ENCODE measurements around the gene RCBTB2. TPM values are rescaled to one million over a fixed set of nuclear protein-coding genes. Genes with fewer than 3 reads are reported as not detected.

RCBTB2 gene
- total RNA-seq, 1 donor from 2014 or later = 20.8 TPM

- DNase-seq (ENCODE audit: low read depth) = peak; percentile 39
Measured at GRCh38 chr13:48531416-48532255, 1.2 kb downstream of the RCBTB2 start.

DNA sequence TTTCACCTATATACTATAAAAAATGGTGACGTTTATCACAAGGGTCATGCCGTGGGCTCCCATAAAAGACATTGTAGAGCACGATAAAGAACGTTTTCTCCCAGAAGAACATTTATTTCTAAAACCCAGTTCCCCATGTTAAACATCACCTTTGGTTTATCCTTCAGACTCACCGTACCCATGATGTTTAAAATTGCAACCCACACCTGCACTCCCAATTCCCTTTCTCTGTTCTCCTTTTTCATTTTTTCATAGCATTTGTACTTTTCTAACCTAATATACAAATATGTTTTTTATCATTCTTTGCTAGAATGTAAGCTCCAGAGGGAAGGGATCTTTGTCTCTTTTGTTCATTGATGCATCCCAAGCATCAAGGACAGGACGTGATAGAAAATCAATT, 2.0 kb downstream of the RCBTB2 start:
- DNase-seq (ENCODE audit: low read depth) = no peak

DNA sequence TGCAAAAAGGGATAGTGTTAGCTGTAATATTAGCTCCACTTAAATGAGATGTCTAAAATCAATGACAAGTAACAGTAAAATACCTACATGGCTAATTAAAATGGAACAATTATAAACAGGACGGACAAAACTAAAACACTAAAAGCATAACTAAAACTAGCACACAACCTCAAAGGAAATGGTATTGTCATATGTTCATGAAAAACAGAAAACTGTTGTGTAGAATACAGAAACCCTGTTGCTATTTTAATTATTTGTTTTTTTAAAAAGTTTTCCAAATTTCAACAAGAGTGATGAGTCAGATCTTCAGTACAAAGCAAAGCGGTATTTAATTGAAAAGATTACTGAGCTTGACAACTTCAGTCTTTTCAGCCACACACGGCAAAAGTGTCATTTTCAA, 4.2 kb downstream of the RCBTB2 start:
- no peak for DNase-seq (ENCODE audit: low read depth)

DNA sequence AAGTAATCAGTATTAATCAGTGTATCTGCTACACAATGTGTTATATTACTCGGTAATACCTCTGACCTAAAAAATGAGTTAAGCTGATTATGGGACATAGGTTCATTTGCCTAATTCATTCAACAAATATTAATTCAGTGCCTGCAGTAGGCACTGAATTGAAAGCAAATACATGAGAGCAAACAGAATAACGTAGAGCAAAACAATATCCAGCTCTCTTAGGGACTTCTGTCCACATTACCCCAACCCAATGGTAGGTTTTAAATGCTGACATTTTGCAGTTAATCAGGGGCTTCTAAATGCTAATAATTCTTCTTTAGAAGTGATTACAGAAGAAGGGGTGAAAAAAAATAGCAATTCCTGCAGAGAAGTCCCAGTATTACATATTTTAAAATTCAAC, 4.9 kb downstream of the RCBTB2 start:
- DNase-seq (ENCODE audit: low read depth) = no peak

DNA sequence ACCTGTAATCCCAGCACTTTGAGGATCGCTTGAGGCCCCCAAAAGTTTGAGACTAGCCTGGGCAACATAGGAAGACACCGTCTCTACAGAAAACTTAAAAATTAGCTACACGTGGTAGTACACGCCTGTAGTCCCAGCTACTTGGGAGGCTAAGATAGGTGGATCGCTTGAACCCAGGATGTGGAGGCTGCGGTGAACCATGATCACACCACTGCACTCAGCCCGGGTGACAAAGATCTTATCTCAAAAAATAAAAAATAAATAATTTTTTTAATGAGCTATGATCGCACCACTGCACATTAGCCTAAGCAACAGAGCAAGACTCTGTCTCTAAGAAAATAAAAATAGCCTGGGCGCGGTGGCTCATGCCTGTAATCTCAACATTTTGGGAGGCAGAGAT, 6.6 kb downstream of the RCBTB2 start:
- no peak for DNase-seq (ENCODE audit: low read depth)

DNA sequence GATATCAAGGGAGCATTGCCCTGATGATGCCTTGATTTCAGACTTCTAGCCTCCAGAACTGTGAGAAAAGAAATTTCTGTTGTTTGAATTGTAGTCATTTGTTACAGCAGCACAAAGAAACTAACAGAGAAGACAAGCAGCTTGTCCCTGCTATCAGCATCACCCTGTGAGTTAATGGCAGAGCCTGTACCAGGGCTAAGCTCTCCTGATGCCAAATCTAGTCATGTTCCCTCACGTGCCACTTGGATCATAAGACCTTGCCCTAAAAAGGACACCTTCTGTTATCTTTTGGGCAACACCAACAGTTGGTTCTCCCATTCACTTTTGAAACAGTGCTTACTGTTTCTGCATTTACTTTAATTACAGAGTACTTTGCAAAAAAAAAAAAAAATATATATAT, 14.8 kb downstream of the RCBTB2 start:
- DNase-seq (ENCODE audit: low read depth) = no peak

DNA sequence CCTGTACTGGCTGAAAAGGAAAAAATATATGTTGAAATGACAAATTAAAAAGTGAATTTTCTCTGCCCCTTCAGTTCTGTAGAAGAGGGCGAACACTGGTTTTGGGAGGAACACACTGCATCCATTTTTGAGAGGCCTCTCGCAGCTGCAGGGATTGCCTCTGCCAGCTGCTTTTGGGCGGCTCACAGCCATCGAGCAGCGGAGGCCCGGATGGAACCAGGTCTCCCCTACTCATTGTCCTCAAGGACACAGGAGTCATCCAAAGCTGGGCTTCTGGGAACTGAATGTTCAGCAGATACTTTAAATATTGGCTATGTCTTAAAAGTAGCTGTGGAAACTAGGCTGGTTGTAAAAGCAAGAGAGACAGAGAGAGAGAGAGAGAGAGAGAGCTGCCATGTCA, 17.1 kb downstream of the RCBTB2 start:
- DNase-seq (ENCODE audit: low read depth) = no peak

DNA sequence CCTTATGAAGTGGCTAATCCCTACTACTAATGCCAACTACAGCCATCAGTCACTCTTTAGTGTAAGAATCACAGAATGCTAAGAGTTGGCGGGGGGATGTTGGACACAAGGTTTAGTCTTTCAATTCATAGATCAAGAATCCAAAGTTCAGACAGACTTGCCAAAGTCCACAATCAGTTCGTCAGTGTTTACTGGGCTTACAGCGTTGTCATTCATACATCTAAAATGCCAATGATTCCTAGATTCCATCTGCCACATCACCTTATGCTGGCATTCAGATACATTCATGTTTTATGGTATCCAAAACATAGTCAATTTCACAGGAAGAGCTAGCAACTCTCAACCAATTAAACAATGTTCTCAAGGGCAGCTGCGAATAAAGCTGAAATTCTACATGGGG, 18.1 kb downstream of the RCBTB2 start:
- no peak for DNase-seq (ENCODE audit: low read depth)

DNA sequence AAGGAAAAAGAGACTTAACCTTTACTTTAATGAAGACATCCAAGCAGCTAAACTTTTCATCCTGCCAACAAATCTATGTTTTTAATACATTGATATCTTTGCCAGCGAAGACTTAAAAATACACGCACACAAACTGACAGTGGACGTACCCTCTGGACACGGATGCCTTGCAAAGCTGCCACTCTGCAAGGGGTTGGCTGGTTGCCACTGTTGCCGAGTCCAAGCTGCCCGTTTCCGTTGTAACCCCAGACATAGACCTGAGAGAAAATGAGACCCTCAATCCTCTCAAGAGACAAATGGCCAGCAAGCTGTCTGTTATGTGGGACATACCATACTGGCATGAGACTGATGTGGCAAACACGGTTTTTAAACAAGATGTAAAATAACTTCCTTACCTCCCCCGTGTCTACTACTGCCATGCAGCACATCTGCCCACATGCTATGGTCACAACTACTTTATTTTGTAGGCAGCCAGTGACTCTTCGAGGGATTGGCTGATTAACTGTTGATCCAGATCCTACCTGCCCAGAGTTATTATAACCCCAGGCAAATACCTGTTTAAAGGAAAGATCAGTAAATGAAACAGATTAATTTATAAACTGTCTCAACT, 21.2 kb downstream of the RCBTB2 start:
- DNase-seq (ENCODE audit: low read depth) = no peak

GRCh38 chr13:48510698-48511097, 22.2 kb downstream of the RCBTB2 start:
- DNase-seq (ENCODE audit: low read depth) = no peak

DNA sequence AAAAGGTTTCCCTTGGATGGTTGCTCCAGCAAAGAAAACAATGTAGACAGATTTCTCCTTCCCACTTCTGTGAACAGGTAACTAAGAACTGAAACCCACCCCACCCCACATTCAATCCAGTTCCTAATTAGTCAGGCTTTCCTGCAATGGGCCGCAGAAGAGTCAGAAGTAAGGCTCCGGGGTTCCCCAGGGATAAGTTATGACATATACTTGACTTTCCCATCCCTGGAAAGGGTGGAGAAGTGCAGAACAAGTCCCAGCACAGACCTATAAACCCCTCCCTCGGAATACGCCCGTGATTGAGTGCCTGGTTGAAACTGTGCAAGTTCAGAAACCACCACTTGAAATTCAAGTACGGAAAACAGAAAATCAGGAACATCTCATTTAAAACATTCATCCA, 24.9 kb downstream of the RCBTB2 start:
- DNase-seq (ENCODE audit: low read depth) = no peak

GRCh38 chr13:48507021-48507420, 25.9 kb downstream of the RCBTB2 start:
- no peak for DNase-seq (ENCODE audit: low read depth)

GRCh38 chr13:48506092-48506701, 26.7 kb downstream of the RCBTB2 start:
- DNase-seq (ENCODE audit: low read depth) = no peak

- DNase-seq (ENCODE audit: low read depth) = peak; percentile 57
Measured at GRCh38 chr13:48505597-48506091, 27.2 kb downstream of the RCBTB2 start.

GRCh38 chr13:48505012-48505411, 27.9 kb downstream of the RCBTB2 start:
- no peak for DNase-seq (ENCODE audit: low read depth)

GRCh38 chr13:48504606-48505005, 28.3 kb downstream of the RCBTB2 start:
- no peak for DNase-seq (ENCODE audit: low read depth)

DNA sequence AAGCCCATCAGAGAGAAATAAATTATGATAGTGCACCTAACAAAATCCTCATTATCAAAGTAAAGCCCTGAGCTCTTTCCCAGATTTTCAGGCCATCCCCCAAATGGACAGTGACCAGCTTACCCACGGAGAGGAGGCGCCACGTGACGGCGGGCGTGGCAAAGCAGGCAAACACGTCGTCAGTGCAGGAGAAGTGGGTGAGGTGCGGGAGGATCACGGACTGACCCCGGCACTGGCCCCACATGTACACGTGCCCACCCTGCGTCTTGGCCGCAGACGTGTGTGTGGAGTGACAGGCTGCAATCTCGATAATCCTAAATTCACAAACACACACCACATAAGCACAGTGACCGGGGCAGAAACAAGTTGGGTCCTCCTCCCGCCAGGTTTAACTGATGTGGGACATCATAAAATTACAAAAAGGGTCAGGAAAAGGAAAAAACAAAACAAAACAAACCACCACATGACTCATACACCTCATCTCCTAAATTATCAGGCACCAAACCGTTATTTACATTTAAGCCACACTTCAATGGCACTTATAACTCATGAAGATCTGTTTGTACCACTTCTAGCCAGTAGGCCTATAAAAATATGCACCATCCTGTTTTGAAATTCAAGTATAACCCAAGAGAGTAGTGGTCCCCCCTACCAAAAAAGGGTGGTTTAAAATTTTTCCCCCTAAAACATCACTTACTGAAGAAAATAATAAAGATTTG, 30.1 kb downstream of the RCBTB2 start:
- no peak for DNase-seq (ENCODE audit: low read depth)

DNA sequence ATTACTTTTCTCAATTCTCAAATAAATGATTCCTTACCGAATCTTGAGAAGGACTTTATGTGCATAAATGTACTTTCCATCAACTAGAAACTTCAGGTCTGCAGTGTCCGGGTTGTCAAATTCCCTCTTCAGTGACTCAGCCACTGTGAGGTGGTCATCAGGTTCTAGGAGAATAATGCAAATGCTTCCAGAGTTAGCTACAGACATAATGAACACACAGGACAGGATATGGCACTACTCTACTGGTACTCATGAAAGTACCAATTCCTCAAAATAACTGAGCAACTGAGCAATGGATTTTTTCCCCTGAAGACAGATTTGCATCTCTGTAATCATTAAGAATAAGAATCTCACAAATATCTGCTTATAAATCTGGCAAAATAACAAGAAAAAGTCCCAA, 31.2 kb downstream of the RCBTB2 start:
- no peak for DNase-seq (ENCODE audit: low read depth)

DNA sequence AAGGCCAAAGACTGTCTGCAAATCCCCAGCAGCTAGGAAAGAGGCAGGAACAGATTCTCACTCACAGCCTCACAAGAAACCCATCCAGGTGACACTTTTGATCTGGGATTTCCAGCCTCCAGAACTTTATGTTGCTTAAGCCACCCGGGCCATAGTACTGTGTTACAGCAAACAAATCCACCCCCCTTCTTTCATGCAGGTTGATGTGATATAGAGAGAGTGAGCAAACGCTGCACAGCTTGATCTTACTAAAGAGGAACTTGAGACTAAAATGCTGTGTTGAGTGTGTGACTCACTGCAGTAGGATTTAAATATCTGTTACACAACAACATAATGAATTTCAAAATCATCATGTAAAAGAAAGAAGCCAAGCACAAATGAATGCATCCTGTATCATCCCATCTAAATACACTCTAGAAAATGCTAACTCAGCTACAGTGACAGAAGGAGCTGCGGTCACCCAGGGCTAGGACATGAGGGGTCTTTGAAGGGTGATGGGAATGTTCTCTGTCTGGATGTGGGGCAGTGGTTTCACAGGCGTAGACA, 32.2 kb downstream of the RCBTB2 start:
- peak; percentile 89 for DNase-seq (ENCODE audit: low read depth)

DNA sequence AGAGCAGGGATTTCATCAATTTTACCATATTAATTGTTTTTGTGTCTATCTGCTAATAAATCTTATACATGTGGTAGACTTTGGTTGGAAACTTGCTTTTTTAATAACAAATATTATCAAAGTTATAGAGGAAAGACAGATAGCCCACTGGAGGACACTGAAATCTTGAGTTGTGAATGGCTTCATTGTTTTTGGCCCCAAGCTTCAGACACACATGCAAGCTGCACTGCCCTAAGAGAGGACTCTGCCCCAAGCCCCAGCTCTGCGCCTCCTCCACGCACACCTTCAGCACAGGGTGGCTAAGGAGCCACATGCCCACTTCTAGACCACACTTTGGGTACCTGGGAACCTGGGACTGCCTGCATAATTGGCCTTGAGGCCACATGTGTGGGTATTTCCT, 35.2 kb downstream of the RCBTB2 start:
- no peak for DNase-seq (ENCODE audit: low read depth)

- no peak for DNase-seq (ENCODE audit: low read depth)
Measured at GRCh38 chr13:48496271-48497161, 36.4 kb downstream of the RCBTB2 start.

All from renal cortical epithelial cell (primary cell).